Thyroid gland (tissue), 4 donors: Measurements from ENCODE around the gene HSD3B7. TPM values are rescaled to one million over a fixed set of nuclear protein-coding genes. Genes with fewer than 3 reads are reported as not detected.

Experiments used
- DNase-seq, 2 donors: peaks; one replicate each; pipeline ENCODE4 v3.0.0-alpha.2; 2019
- H3K27ac ChIP-seq, 3 donors: fragments of 200-600 bp; sonication (generic); 1 replicate in 2 of 3; 2 replicates in 1 of 3; pipeline ENCODE4 v1.5.1; 2016 to 2019; ENCODE audit warnings: mild to moderate bottlenecking in 1 of 3, moderate library complexity in 1 of 3
- H3K27me3 ChIP-seq: fragments of 200-600 bp; sonication (generic); one replicate; pipeline ENCODE4 v1.5.1; 2019
- H3K36me3 ChIP-seq, 2 donors: fragments of 200-600 bp; sonication (generic); one replicate each; pipeline ENCODE4 v1.5.1; 2016 to 2019
- H3K4me1 ChIP-seq, 2 donors: fragments of 200-600 bp; sonication (generic); one replicate each; pipeline ENCODE4 v1.5.1; 2017 to 2019
- H3K4me3 ChIP-seq, 3 donors: fragments of 200-600 bp; sonication (generic); replicated peaks in 1 of 3; 1 replicate in 2 of 3; 2 replicates in 1 of 3; pipeline ENCODE4 v1.5.1; 2016; ENCODE audit warnings: mild to moderate bottlenecking in 1 of 3
- H3K9me3 ChIP-seq: fragments of 200-600 bp; sonication (generic); one replicate; pipeline ENCODE4 v1.5.1; 2017
- POLR2A ChIP-seq, 2 donors: fragments of 450-650 bp; IDR thresholded peaks; one replicate each; pipeline ENCODE4 v1.6.1; 2017; ENCODE audit warnings: antibody characterized with exemption in 2 of 2, mild to moderate bottlenecking in 2 of 2, moderate library complexity in 1 of 2
- WGBS, 2 donors: methylation state at CpG; one replicate each; pipeline ENCODE4 v1.1.5; 2017; 5-methylcytosine and 5-hydroxymethylcytosine counted together
- intact Hi-C: fragments of 100-400 bp; cut with DNase I; formaldehyde crosslinking; loops from one replicate; pipeline ENCODE4 v1.15.1; 2023
- total RNA-seq, 4 donors: library from RNA; depleted of rRNA; stranded (reverse); fragments of >200 nt; gene quantifications; one replicate each; pipeline ENCODE4 v1.2.3, GENCODE V29; 2016
- TF ChIP-seq, protein P1 (sequence below), 6 experiments: fragments of 200-600 bp in 3 of 6; fragments of 450-650 bp in 3 of 6; sonication (generic) in 3 of 6; IDR thresholded peaks; one replicate each; pipeline ENCODE4 v1.5.1; 2016 to 2019; ENCODE audit warnings: antibody characterized with exemption in 6 of 6, mild to moderate bottlenecking in 2 of 6, inconsistent platforms in 1 of 6, moderate library complexity in 1 of 6

Gene HSD3B7
- total RNA-seq, 4 donors from 2014 or later = 4.0 to 13.8 (median 10.9) TPM

DNA sequence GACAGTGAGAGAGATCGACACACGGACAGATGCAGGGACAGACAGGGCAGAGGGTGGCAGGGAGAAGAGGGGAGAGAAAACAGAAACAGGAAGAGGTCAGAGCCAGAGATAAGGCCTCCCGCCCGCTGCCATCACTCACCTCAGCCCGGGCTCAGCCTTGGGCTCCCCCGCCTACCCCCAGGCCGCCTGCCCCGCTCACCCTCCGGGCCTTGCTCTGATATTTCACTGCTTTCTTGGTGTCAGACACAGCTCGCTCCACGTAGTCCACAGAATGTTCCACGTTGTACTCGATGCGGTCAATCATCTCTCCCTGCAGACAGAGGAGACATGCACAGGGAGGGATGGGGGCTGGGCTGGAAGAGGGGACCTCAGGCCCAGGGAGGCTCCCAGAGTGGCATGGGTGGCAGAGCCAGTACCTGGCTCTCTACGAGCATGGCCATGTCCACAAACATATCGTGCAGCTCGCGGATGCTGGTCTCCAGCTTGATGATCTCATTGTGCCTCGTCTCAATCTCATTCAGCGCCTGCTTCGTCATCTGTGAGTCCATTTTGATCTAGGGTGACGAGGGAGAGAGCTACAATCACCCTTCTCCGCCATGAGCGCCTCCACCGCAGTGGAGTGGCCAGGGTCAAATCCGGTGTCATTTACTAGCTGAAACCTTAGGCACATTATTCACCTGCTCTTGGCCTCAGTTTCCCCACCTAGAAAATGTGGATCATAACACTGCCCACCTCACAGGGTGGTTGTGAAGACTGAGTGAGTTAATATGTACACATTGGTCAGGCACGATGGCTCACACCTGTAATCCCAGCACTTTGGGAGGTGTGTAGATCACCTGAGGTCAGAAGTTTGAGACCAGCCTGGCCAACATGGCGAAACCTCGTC, 8.2 kb downstream of the HSD3B7 start:
- DNase-seq = no peak
- WGBS, 2 donors = 82 to 84% methylated on average over 29 of the region's 29 CpGs
- peaks cover 4% of the 10 kb centered on the region for H3K27me3 ChIP-seq

DNA sequence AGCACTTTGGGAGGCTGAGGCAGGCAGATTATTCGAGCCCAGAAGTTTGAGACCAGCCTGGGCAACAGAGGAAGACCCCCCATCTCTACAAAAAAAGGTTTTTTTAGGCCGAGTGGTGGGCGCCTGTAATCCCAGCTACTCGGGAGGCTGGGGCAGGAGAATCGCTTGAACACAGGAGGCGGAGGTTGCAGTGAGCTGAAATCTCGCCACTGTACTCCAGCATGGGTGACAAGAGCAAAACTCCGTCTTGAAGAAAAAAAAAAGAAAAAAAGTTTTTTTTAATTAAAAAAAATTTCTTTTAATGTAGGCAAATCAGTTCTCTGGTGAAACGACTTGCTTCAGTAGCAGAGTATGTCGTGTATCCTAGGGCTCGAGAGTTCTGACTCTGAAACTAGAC, 10.9 kb downstream of the HSD3B7 start:
- Histone ChIP-seq H3K4me1 (peaks cover 10 to 15% of the 10 kb centered on the region in 2 donors), H3K27ac (no peak overlapping the region), H3K4me3 (no peak overlapping the region), H3K27me3 (peaks cover 4% of the 10 kb centered on the region), H3K36me3 (no peaks in the 10 kb centered on the region), H3K9me3 (no peaks in the 10 kb centered on the region)
- no peak for DNase-seq
- TF ChIP-seq POLR2A (IDR thresholded peaks at IDR 0.05) = no peak
- TF ChIP-seq, protein P1, sequence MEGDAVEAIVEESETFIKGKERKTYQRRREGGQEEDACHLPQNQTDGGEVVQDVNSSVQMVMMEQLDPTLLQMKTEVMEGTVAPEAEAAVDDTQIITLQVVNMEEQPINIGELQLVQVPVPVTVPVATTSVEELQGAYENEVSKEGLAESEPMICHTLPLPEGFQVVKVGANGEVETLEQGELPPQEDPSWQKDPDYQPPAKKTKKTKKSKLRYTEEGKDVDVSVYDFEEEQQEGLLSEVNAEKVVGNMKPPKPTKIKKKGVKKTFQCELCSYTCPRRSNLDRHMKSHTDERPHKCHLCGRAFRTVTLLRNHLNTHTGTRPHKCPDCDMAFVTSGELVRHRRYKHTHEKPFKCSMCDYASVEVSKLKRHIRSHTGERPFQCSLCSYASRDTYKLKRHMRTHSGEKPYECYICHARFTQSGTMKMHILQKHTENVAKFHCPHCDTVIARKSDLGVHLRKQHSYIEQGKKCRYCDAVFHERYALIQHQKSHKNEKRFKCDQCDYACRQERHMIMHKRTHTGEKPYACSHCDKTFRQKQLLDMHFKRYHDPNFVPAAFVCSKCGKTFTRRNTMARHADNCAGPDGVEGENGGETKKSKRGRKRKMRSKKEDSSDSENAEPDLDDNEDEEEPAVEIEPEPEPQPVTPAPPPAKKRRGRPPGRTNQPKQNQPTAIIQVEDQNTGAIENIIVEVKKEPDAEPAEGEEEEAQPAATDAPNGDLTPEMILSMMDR (IDR thresholded peaks at IDR 0.05) = no peak
- WGBS, 2 donors = 80 to 81% methylated on average over 11 of the region's 11 CpGs
- intact Hi-C loops = no loop called here

More for the DNA sequence above, 8.2 kb downstream of the HSD3B7 start:
- no peak for TF ChIP-seq POLR2A (IDR thresholded peaks at IDR 0.05)
- TF ChIP-seq, protein P1 (IDR thresholded peaks at IDR 0.05) = no peak
- Histone ChIP-seq H3K9me3 (no peaks in the 10 kb centered on the region), H3K27ac (no peak overlapping the region), H3K36me3 (no peaks in the 10 kb centered on the region), H3K4me3 (no peak overlapping the region), H3K4me1 (peaks cover 10 to 15% of the 10 kb centered on the region in 2 donors)
- intact Hi-C loops = no loop called here

GRCh38 chr16:30996324-30996984, 11.4 kb downstream of the HSD3B7 start:
- peaks cover 10 to 15% of the 10 kb centered on the region in 2 donors for H3K4me1 ChIP-seq
- no peak for TF ChIP-seq POLR2A (IDR thresholded peaks at IDR 0.05)
- TF ChIP-seq, protein P1 (IDR thresholded peaks at IDR 0.05) = no peak
- peak overlapping the region in 1 of 3 donors; percentile 30 for H3K4me3 ChIP-seq
- H3K9me3 ChIP-seq = no peaks in the 10 kb centered on the region
- peak overlapping the region in 2 of 3 donors; percentile 18 to 41 for H3K27ac ChIP-seq
- no peak for DNase-seq
- H3K36me3 ChIP-seq = no peaks in the 10 kb centered on the region
- intact Hi-C loops = no loop called here
- 31 to 36% methylated on average over 12 to 19 of the region's 23 CpGs for WGBS, 2 donors
- peaks cover 4% of the 10 kb centered on the region for H3K27me3 ChIP-seq

DNA sequence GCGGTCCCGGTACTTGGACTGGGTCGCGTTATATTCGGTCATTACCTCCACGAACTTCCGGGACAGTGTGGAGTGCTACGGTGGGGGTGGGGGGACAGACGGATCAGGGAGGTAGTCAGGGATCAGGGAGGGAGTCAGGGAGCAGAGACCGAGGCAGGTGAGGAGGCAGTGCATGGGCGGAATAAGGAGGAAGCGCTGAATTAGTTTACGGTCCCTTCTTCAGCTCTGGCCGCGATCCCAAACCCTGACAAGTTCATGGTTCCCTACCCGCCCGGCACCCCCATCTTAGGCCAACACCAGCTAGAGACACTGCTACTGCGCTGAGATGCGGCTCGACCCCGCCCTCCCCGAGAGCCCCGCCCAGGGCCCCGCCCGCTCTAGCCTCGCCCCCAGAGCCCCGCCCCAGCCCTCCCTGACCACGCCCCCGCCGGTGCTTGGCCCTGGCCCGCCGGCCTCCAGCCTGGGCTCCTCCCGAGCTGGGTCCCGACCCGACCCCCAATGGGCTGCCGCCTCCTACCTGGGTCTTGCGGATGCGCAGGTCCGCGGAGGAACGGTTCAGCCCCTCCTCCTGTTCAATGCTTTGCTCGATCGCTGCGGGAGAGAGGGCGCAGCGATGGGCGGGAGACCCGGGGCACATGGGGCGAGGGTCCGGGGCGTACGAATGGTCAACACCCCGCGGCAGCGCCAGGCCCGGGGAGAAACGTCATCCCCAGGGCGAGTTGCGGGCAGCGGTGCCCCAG, 12.1 kb downstream of the HSD3B7 start:
- DNase-seq = peak; percentile 54 to 59
- Histone ChIP-seq H3K9me3 (no peaks in the 10 kb centered on the region), H3K27ac (peak overlapping the region; percentile 18 to 41 (median 22)), H3K27me3 (peaks cover 4% of the 10 kb centered on the region), H3K4me3 (peak overlapping the region in 2 of 3 donors; percentile 10 to 30), H3K36me3 (no peaks in the 10 kb centered on the region), H3K4me1 (peaks cover 10 to 15% of the 10 kb centered on the region in 2 donors)
- TF ChIP-seq POLR2A (IDR thresholded peaks at IDR 0.05) = peak in 1 of 2 donors; percentile 7
- TF ChIP-seq, protein P1 (IDR thresholded peaks at IDR 0.05) = no peak
- WGBS, 2 donors = 1 to 4% methylated on average over 21 to 31 of the region's 60 CpGs
- intact Hi-C loops = no loop called here
